WTC11 (cell line): ENCODE results near the gene PTPRU.

Experiments used
- CBFB ChIP-seq: sonication (generic); formaldehyde crosslinking; IDR thresholded peaks from 2 replicates; pipeline ENCODE4 v1.8.1; 2022; ENCODE audit warnings: mild to moderate bottlenecking, low read depth, missing genetic modification reagents
- FOXK1 ChIP-seq: sonication (generic); formaldehyde crosslinking; IDR thresholded peaks from 2 replicates; pipeline ENCODE4 v1.8.0; 2022; ENCODE audit warnings: mild to moderate bottlenecking, moderate library complexity, missing genetic modification reagents
- HMGA2 ChIP-seq: fragments of 250-450 bp; sonication (Bioruptor Pico); IDR thresholded peaks from 2 replicates; pipeline ENCODE4 v1.4.0; 2021; ENCODE audit warnings: mild to moderate bottlenecking, moderate library complexity
- NFE2L1 ChIP-seq: sonication (generic); formaldehyde crosslinking; IDR thresholded peaks from 2 replicates; pipeline ENCODE4 v1.8.1; 2023; ENCODE audit warnings: missing genetic modification reagents
- SP1 ChIP-seq: sonication (generic); formaldehyde crosslinking; conservative IDR thresholded peaks from 2 replicates; pipeline ENCODE4 v1.8.1; 2022; ENCODE audit warnings: missing genetic modification reagents
- TCF7 ChIP-seq: sonication (generic); formaldehyde crosslinking; IDR thresholded peaks from 2 replicates; pipeline ENCODE4 v1.8.0; 2022; ENCODE audit warnings: mild to moderate bottlenecking, low read depth, missing genetic modification reagents, moderate library complexity
- TP53 ChIP-seq: sonication (generic); formaldehyde crosslinking; IDR thresholded peaks from 2 replicates; pipeline ENCODE4 v1.8.1; 2023; ENCODE audit warnings: mild to moderate bottlenecking, missing genetic modification reagents
- ZNF532 ChIP-seq: fragments of 250-450 bp; sonication (Bioruptor Pico); IDR thresholded peaks from 2 replicates; pipeline ENCODE4 v1.9.0; 2021; ENCODE audit warnings: mild to moderate bottlenecking, borderline replicate concordance
- TF ChIP-seq, protein P1 (sequence below): fragments of 200-600 bp; IDR thresholded peaks from 2 replicates; pipeline ENCODE4 v1.8.0; 2022; ENCODE audit warnings: antibody characterized with exemption
- TF ChIP-seq, protein P2 (sequence below): sonication (generic); formaldehyde crosslinking; IDR thresholded peaks from 2 replicates; pipeline ENCODE4 v1.8.0; 2022; ENCODE audit warnings: mild to moderate bottlenecking, missing genetic modification reagents
- TF ChIP-seq, protein P3 (sequence below): sonication (generic); formaldehyde crosslinking; IDR thresholded peaks from 2 replicates; pipeline ENCODE4 v1.8.1; 2023; ENCODE audit warnings: mild to moderate bottlenecking, missing genetic modification reagents, moderate library complexity
- TF ChIP-seq, protein P4 (sequence below): sonication (generic); formaldehyde crosslinking; IDR thresholded peaks from 2 replicates; pipeline ENCODE4 v1.8.0; 2023; ENCODE audit warnings: missing genetic modification reagents, mild to moderate bottlenecking, borderline replicate concordance
- TF ChIP-seq, protein P5 (sequence below): sonication (generic); formaldehyde crosslinking; conservative IDR thresholded peaks from 2 replicates; pipeline ENCODE4 v1.8.1; 2022; ENCODE audit warnings: mild to moderate bottlenecking, missing genetic modification reagents

DNA sequence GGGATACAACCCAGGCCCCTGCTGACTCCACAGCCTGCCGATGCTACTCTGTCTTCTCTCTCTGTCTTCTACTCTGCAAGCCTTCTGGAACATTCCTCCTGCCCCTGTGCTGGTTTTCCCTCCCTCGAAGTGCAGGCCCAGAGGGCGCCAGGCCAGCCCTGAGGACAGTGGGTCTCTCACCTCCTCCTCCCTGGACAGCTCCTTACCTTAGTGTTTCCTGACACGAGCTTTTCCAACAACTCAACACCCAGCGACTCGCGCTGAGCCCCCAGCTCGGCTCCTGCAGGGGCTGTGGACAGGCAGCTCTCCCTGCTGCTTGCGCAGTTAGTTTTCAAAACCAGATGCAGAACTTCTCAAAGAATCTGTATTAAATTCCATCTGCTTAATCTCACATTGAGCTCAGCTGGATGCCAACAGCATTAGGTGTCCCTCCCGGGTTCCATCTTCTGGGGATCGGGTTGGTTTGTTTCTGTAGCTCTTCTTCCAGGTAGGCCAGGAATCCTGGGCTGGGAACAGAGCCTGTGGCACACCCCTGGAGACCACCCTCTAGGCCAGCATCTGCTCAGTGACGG lies 54.2 kb downstream of the PTPRU start:
- TF ChIP-seq, protein P1, sequence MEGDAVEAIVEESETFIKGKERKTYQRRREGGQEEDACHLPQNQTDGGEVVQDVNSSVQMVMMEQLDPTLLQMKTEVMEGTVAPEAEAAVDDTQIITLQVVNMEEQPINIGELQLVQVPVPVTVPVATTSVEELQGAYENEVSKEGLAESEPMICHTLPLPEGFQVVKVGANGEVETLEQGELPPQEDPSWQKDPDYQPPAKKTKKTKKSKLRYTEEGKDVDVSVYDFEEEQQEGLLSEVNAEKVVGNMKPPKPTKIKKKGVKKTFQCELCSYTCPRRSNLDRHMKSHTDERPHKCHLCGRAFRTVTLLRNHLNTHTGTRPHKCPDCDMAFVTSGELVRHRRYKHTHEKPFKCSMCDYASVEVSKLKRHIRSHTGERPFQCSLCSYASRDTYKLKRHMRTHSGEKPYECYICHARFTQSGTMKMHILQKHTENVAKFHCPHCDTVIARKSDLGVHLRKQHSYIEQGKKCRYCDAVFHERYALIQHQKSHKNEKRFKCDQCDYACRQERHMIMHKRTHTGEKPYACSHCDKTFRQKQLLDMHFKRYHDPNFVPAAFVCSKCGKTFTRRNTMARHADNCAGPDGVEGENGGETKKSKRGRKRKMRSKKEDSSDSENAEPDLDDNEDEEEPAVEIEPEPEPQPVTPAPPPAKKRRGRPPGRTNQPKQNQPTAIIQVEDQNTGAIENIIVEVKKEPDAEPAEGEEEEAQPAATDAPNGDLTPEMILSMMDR: no peak
- TF ChIP-seq, protein P2, sequence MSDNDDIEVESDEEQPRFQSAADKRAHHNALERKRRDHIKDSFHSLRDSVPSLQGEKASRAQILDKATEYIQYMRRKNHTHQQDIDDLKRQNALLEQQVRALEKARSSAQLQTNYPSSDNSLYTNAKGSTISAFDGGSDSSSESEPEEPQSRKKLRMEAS: no peak
- TF ChIP-seq NFE2L1: no peak
- no peak for TF ChIP-seq TP53
- TF ChIP-seq, protein P3, sequence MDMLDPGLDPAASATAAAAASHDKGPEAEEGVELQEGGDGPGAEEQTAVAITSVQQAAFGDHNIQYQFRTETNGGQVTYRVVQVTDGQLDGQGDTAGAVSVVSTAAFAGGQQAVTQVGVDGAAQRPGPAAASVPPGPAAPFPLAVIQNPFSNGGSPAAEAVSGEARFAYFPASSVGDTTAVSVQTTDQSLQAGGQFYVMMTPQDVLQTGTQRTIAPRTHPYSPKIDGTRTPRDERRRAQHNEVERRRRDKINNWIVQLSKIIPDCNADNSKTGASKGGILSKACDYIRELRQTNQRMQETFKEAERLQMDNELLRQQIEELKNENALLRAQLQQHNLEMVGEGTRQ (CRISPR knock-in tag): no peak
- no peak for TF ChIP-seq ZNF532
- TF ChIP-seq, protein P4, sequence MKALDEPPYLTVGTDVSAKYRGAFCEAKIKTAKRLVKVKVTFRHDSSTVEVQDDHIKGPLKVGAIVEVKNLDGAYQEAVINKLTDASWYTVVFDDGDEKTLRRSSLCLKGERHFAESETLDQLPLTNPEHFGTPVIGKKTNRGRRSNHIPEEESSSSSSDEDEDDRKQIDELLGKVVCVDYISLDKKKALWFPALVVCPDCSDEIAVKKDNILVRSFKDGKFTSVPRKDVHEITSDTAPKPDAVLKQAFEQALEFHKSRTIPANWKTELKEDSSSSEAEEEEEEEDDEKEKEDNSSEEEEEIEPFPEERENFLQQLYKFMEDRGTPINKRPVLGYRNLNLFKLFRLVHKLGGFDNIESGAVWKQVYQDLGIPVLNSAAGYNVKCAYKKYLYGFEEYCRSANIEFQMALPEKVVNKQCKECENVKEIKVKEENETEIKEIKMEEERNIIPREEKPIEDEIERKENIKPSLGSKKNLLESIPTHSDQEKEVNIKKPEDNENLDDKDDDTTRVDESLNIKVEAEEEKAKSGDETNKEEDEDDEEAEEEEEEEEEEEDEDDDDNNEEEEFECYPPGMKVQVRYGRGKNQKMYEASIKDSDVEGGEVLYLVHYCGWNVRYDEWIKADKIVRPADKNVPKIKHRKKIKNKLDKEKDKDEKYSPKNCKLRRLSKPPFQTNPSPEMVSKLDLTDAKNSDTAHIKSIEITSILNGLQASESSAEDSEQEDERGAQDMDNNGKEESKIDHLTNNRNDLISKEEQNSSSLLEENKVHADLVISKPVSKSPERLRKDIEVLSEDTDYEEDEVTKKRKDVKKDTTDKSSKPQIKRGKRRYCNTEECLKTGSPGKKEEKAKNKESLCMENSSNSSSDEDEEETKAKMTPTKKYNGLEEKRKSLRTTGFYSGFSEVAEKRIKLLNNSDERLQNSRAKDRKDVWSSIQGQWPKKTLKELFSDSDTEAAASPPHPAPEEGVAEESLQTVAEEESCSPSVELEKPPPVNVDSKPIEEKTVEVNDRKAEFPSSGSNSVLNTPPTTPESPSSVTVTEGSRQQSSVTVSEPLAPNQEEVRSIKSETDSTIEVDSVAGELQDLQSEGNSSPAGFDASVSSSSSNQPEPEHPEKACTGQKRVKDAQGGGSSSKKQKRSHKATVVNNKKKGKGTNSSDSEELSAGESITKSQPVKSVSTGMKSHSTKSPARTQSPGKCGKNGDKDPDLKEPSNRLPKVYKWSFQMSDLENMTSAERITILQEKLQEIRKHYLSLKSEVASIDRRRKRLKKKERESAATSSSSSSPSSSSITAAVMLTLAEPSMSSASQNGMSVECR: no peak
- no peak for TF ChIP-seq FOXK1
- TF ChIP-seq CBFB: no peak
- TF ChIP-seq, protein P5, sequence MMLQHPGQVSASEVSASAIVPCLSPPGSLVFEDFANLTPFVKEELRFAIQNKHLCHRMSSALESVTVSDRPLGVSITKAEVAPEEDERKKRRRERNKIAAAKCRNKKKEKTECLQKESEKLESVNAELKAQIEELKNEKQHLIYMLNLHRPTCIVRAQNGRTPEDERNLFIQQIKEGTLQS: no peak
- TF ChIP-seq HMGA2 (CRISPR knock-in tag): no peak
- TF ChIP-seq TCF7 (CRISPR knock-in tag): no peak
- no peak for TF ChIP-seq SP1 (CRISPR knock-in tag)
